Gastroesophageal sphincter (tissue), 4 donors: ENCODE results near the gene MARK3. TPM values are rescaled to one million over a fixed set of nuclear protein-coding genes. Genes with fewer than 3 reads are reported as not detected.
A peak's percentile ranks its signal among the peaks of the same experiment; 100 is the strongest.

Experiments
- ATAC-seq: fragments of 150-250 bp; one replicate; pipeline ENCODE4 v1.9.1; 2016; ENCODE audit warnings: mild to moderate bottlenecking, moderate library complexity
- H3K27ac ChIP-seq, 4 donors: fragments of 200-600 bp; sonication (generic) in 3 of 4; 1 replicate in 3 of 4; 2 replicates in 1 of 4; pipeline ENCODE4 v1.5.1; 2016 to 2019
- H3K27me3 ChIP-seq: fragments of 200-600 bp; sonication (generic); one replicate; pipeline ENCODE4 v1.5.1; 2019
- H3K36me3 ChIP-seq, 2 donors: fragments of 200-600 bp; sonication (generic); one replicate each; pipeline ENCODE4 v1.5.1; 2019; ENCODE audit warnings: control low read depth in 1 of 2
- H3K4me1 ChIP-seq, 3 donors: fragments of 200-600 bp; sonication (generic); 1 replicate in 2 of 3; 2 replicates in 1 of 3; pipeline ENCODE4 v1.5.1; 2016 to 2019; ENCODE audit warnings: control low read depth in 2 of 3
- H3K4me3 ChIP-seq, 2 donors: fragments of 200-600 bp; sonication (generic); one replicate each; pipeline ENCODE4 v1.5.1; 2019; ENCODE audit warnings: mild to moderate bottlenecking in 1 of 2, moderate library complexity in 1 of 2
- H3K9me3 ChIP-seq, 3 donors: fragments of 200-600 bp; sonication (generic); one replicate each; pipeline ENCODE4 v1.5.1; 2017 to 2019; ENCODE audit warnings: control low read depth in 2 of 3
- CTCF ChIP-seq, 4 experiments: fragments of 200-600 bp in 2 of 4; fragments of 450-650 bp in 2 of 4; sonication (generic) in 1 of 4; IDR thresholded peaks; one replicate each; pipeline ENCODE4 v1.5.1; 2017 to 2019; ENCODE audit warnings: antibody characterized with exemption in 4 of 4, mild to moderate bottlenecking in 2 of 4, moderate library complexity in 2 of 4
- EP300 ChIP-seq: sonication (generic); formaldehyde crosslinking; IDR thresholded peaks from one replicate; pipeline ENCODE4 v1.6.1; 2017; ENCODE audit warnings: antibody characterized with exemption, mild to moderate bottlenecking
- POLR2A ChIP-seq, 2 donors: fragments of 450-650 bp; IDR thresholded peaks; one replicate each; pipeline ENCODE4 v1.6.1; 2017; ENCODE audit warnings: antibody characterized with exemption in 2 of 2, mild to moderate bottlenecking in 2 of 2, moderate library complexity in 1 of 2
- POLR2AphosphoS5 ChIP-seq: sonication (generic); formaldehyde crosslinking; IDR thresholded peaks from one replicate; pipeline ENCODE4 v1.6.1; 2017; ENCODE audit warnings: antibody characterized with exemption
- WGBS, 2 donors: methylation state at CpG; one replicate each; pipeline ENCODE4 v1.1.5; 2018; ENCODE audit warnings: low coverage in 1 of 2; 5-methylcytosine and 5-hydroxymethylcytosine counted together
- total RNA-seq, 4 donors: library from RNA; depleted of rRNA; stranded (reverse); fragments of >200 nt; gene quantifications; one replicate each; pipeline ENCODE4 v1.1.0, GENCODE V29; 2016

MARK3 gene
- total RNA-seq, 4 donors from 2014 or later = 65.1 to 127 (median 70.4) TPM

- no peak for ATAC-seq
- peak in 3 of 4 experiments; percentile 87 to 95 (median 88) for TF ChIP-seq CTCF (IDR thresholded peaks at IDR 0.05)
- no peak for TF ChIP-seq EP300
- Histone ChIP-seq H3K36me3 (no peaks in the 10 kb centered on the region), H3K27ac (peak overlapping the region in 3 of 4 donors; percentile 91 to 96 (median 92)), H3K4me3 (no peak overlapping the region), H3K9me3 (no peaks in the 10 kb centered on the region), H3K4me1 (peaks cover 21 to 100% (median 71%) of the 10 kb centered on the region in 3 donors), H3K27me3 (no peaks in the 10 kb centered on the region)
- 16% methylated on average over 8 of the region's 21 CpGs; no CpG with 5 or more reads in 1 of the 2 donors for whole genome bisulfite sequencing, 2 donors
Measured at GRCh38 chr14:103546652-103547454, 161.6 kb downstream of the MARK3 start.

GRCh38 chr14:103547455-103547940, 162.3 kb downstream of the MARK3 start:
- Histone ChIP-seq H3K4me3 (no peak overlapping the region), H3K4me1 (peaks cover 17 to 100% (median 71%) of the 10 kb centered on the region in 3 donors), H3K36me3 (no peaks in the 10 kb centered on the region), H3K9me3 (no peaks in the 10 kb centered on the region), H3K27ac (peak overlapping the region in 3 of 4 donors; percentile 91 to 96 (median 92)), H3K27me3 (no peaks in the 10 kb centered on the region)
- 73 to 80% methylated on average over 1 to 7 of the region's 11 CpGs for WGBS, 2 donors
- TF ChIP-seq CTCF (IDR thresholded peaks at IDR 0.05) (no peak), EP300 (no peak), POLR2AphosphoS5 (no peak), POLR2A (IDR thresholded peaks at IDR 0.05) (no peak)
- no peak for ATAC-seq

- TF ChIP-seq POLR2A (IDR thresholded peaks at IDR 0.05) (no peak), POLR2AphosphoS5 (no peak), EP300 (no peak), CTCF (IDR thresholded peaks at IDR 0.05) (no peak)
- 75 to 89% methylated on average over 4 to 9 of the region's 18 CpGs for WGBS, 2 donors
- ATAC-seq = no peak
- H3K36me3 ChIP-seq = no peaks in the 10 kb centered on the region
- H3K27ac ChIP-seq = peak overlapping the region in 3 of 4 donors; percentile 92 to 99 (median 96)
- no peaks in the 10 kb centered on the region for H3K27me3 ChIP-seq
- H3K4me3 ChIP-seq = no peak overlapping the region
- H3K9me3 ChIP-seq = no peaks in the 10 kb centered on the region
- H3K4me1 ChIP-seq = peaks cover 15 to 100% (median 70%) of the 10 kb centered on the region in 3 donors
Measured at GRCh38 chr14:103547941-103548462, 162.8 kb downstream of the MARK3 start.

GRCh38 chr14:103548463-103549351, 163.5 kb downstream of the MARK3 start:
- no peaks in the 10 kb centered on the region for H3K9me3 ChIP-seq
- H3K27ac ChIP-seq = peak overlapping the region; percentile 92 to 99 (median 97)
- H3K27me3 ChIP-seq = no peaks in the 10 kb centered on the region
- ATAC-seq = no peak
- no peaks in the 10 kb centered on the region for H3K36me3 ChIP-seq
- H3K4me1 ChIP-seq = peaks cover 8 to 99% (median 69%) of the 10 kb centered on the region in 3 donors
- 80 to 100% methylated on average over 1 to 11 of the region's 27 CpGs for WGBS, 2 donors
- H3K4me3 ChIP-seq = no peak overlapping the region
- TF ChIP-seq POLR2A (IDR thresholded peaks at IDR 0.05) = no peak
- no peak for TF ChIP-seq POLR2AphosphoS5
- TF ChIP-seq CTCF (IDR thresholded peaks at IDR 0.05) = no peak
- TF ChIP-seq EP300 = no peak
